Measurements from ENCODE around the gene ARHGAP32. TPM values are rescaled to one million over a fixed set of nuclear protein-coding genes. Genes with fewer than 3 reads are reported as not detected.

ARHGAP32 gene
- total RNA-seq, 2 experiments from 2014 or later: 2.0 to 2.5 TPM

GRCh38 chr11:129042503-129042902 lies 149.6 kb downstream of the ARHGAP32 start:
- H3K4me1 Mint-ChIP-seq (ENCODE audit: low read depth): no peaks in the 10 kb centered on the region
- ATAC-seq (no peak), DNase-seq (no peak)
- H3K27me3 Mint-ChIP-seq (ENCODE audit: low read depth): no peaks in the 10 kb centered on the region
- H3K27ac Mint-ChIP-seq: no peak overlapping the region
- CTCF ChIA-PET: no interaction called here
- H3K36me3 Mint-ChIP-seq (ENCODE audit: low read depth): no peaks in the 10 kb centered on the region
- no peaks in the 10 kb centered on the region for H3K9me3 Mint-ChIP-seq (ENCODE audit: insufficient read depth)
- H3K4me3 Mint-ChIP-seq: no peak overlapping the region
- POLR2A ChIA-PET: no interaction called here

GRCh38 chr11:129041611-129042018 lies 150.5 kb downstream of the ARHGAP32 start:
- DNase-seq: no peak
- Mint-ChIP-seq H3K27me3 (ENCODE audit: low read depth) (no peaks in the 10 kb centered on the region), H3K36me3 (ENCODE audit: low read depth) (no peaks in the 10 kb centered on the region), H3K4me3 (no peak overlapping the region), H3K27ac (no peak overlapping the region), H3K4me1 (ENCODE audit: low read depth) (no peaks in the 10 kb centered on the region), H3K9me3 (ENCODE audit: insufficient read depth) (no peaks in the 10 kb centered on the region)
- ChIA-PET POLR2A (no interaction called here), CTCF (no interaction called here)
- no peak for ATAC-seq

- no peaks in the 10 kb centered on the region for H3K27me3 Mint-ChIP-seq (ENCODE audit: low read depth)
- H3K4me1 Mint-ChIP-seq (ENCODE audit: low read depth): no peaks in the 10 kb centered on the region
- no peaks in the 10 kb centered on the region for H3K9me3 Mint-ChIP-seq (ENCODE audit: insufficient read depth)
- no peak for DNase-seq
- POLR2A ChIA-PET: no interaction called here
- H3K4me3 Mint-ChIP-seq: no peak overlapping the region
- H3K27ac Mint-ChIP-seq: no peak overlapping the region
- no peaks in the 10 kb centered on the region for H3K36me3 Mint-ChIP-seq (ENCODE audit: low read depth)
- ATAC-seq: no peak
- CTCF ChIA-PET: no interaction called here
These were observed 151.2 kb downstream of the ARHGAP32 start for GRCh38 chr11:129040934-129041333.

GRCh38 chr11:129035244-129035643 lies 156.9 kb downstream of the ARHGAP32 start:
- no peak for ATAC-seq

GRCh38 chr11:129034001-129034400 lies 158.1 kb downstream of the ARHGAP32 start:
- H3K27me3 Mint-ChIP-seq (ENCODE audit: low read depth): no peaks in the 10 kb centered on the region
- no peaks in the 10 kb centered on the region for H3K9me3 Mint-ChIP-seq (ENCODE audit: insufficient read depth)
- H3K27ac Mint-ChIP-seq: no peak overlapping the region
- DNase-seq (no peak), ATAC-seq (no peak)
- CTCF ChIA-PET: no interaction called here
- H3K4me3 Mint-ChIP-seq: no peak overlapping the region
- H3K36me3 Mint-ChIP-seq (ENCODE audit: low read depth): no peaks in the 10 kb centered on the region
- H3K4me1 Mint-ChIP-seq (ENCODE audit: low read depth): no peaks in the 10 kb centered on the region
- POLR2A ChIA-PET: no interaction called here

More at GRCh38 chr11:129035244-129035643, 156.9 kb downstream of the ARHGAP32 start:
- Mint-ChIP-seq H3K27me3 (ENCODE audit: low read depth) (no peaks in the 10 kb centered on the region), H3K27ac (no peak overlapping the region), H3K9me3 (ENCODE audit: insufficient read depth) (no peaks in the 10 kb centered on the region), H3K4me1 (ENCODE audit: low read depth) (no peaks in the 10 kb centered on the region), H3K4me3 (no peak overlapping the region), H3K36me3 (ENCODE audit: low read depth) (no peaks in the 10 kb centered on the region)
- ChIA-PET POLR2A (no interaction called here), CTCF (no interaction called here)
- no peak for DNase-seq

- ATAC-seq: peak; percentile 39
- no peak for DNase-seq
These were observed 168.0 kb downstream of the ARHGAP32 start for GRCh38 chr11:129023968-129024676.

GRCh38 chr11:129021295-129021694 lies 170.8 kb downstream of the ARHGAP32 start:
- H3K36me3 Mint-ChIP-seq (ENCODE audit: low read depth): no peaks in the 10 kb centered on the region
- ChIA-PET POLR2A (no interaction called here), CTCF (no interaction called here)
- no peak overlapping the region for H3K27ac Mint-ChIP-seq
- DNase-seq: no peak
- no peak for ATAC-seq
- H3K4me3 Mint-ChIP-seq: no peak overlapping the region
- H3K4me1 Mint-ChIP-seq (ENCODE audit: low read depth): peaks cover 12% of the 10 kb centered on the region
- no peaks in the 10 kb centered on the region for H3K9me3 Mint-ChIP-seq (ENCODE audit: insufficient read depth)
- no peaks in the 10 kb centered on the region for H3K27me3 Mint-ChIP-seq (ENCODE audit: low read depth)

More at GRCh38 chr11:129023968-129024676, 168.0 kb downstream of the ARHGAP32 start:
- Mint-ChIP-seq H3K27me3 (ENCODE audit: low read depth) (no peaks in the 10 kb centered on the region), H3K4me1 (ENCODE audit: low read depth) (peaks cover 12% of the 10 kb centered on the region), H3K36me3 (ENCODE audit: low read depth) (no peaks in the 10 kb centered on the region), H3K4me3 (no peak overlapping the region), H3K27ac (no peak overlapping the region), H3K9me3 (ENCODE audit: insufficient read depth) (no peaks in the 10 kb centered on the region)
- POLR2A ChIA-PET: interaction anchor here (0.7 kb wide), 1 partner anchor 13 kb away, joined by 3 read pairs; no protein-coding TSS in a partner anchor
- CTCF ChIA-PET: interaction anchor here (1.2 to 1.4 kb wide), 3 partner anchors 13 to 68 kb away, joined by 3 read pairs; no protein-coding TSS in a partner anchor

- no peak overlapping the region for H3K27ac Mint-ChIP-seq
- POLR2A ChIA-PET: no interaction called here
- no peak for ATAC-seq
These were observed 173.1 kb downstream of the ARHGAP32 start for GRCh38 chr11:129018991-129019390.

GRCh38 chr11:129018126-129018525 lies 174.0 kb downstream of the ARHGAP32 start:
- POLR2A ChIA-PET: no interaction called here
- no peak overlapping the region for H3K27ac Mint-ChIP-seq
- H3K4me1 Mint-ChIP-seq (ENCODE audit: low read depth): peaks cover 8% of the 10 kb centered on the region
- DNase-seq (no peak), ATAC-seq (no peak)
- no peaks in the 10 kb centered on the region for H3K27me3 Mint-ChIP-seq (ENCODE audit: low read depth)
- H3K4me3 Mint-ChIP-seq: no peak overlapping the region
- H3K36me3 Mint-ChIP-seq (ENCODE audit: low read depth): no peaks in the 10 kb centered on the region
- H3K9me3 Mint-ChIP-seq (ENCODE audit: insufficient read depth): no peaks in the 10 kb centered on the region
- CTCF ChIA-PET: no interaction called here

More at GRCh38 chr11:129018991-129019390, 173.1 kb downstream of the ARHGAP32 start:
- H3K9me3 Mint-ChIP-seq (ENCODE audit: insufficient read depth): no peaks in the 10 kb centered on the region
- no peak for DNase-seq
- no peak overlapping the region for H3K4me3 Mint-ChIP-seq
- no peaks in the 10 kb centered on the region for H3K36me3 Mint-ChIP-seq (ENCODE audit: low read depth)
- peaks cover 11% of the 10 kb centered on the region for H3K4me1 Mint-ChIP-seq (ENCODE audit: low read depth)
- CTCF ChIA-PET: no interaction called here
- H3K27me3 Mint-ChIP-seq (ENCODE audit: low read depth): no peaks in the 10 kb centered on the region

GRCh38 chr11:129013737-129014475 lies 178.2 kb downstream of the ARHGAP32 start:
- Mint-ChIP-seq H3K4me1 (ENCODE audit: low read depth) (no peaks in the 10 kb centered on the region), H3K27ac (no peak overlapping the region), H3K27me3 (ENCODE audit: low read depth) (no peaks in the 10 kb centered on the region), H3K4me3 (no peak overlapping the region), H3K36me3 (ENCODE audit: low read depth) (no peaks in the 10 kb centered on the region), H3K9me3 (ENCODE audit: insufficient read depth) (no peaks in the 10 kb centered on the region)
- ATAC-seq: no peak
- ChIA-PET CTCF (no interaction called here), POLR2A (no interaction called here)
- DNase-seq: no peak

GRCh38 chr11:129012880-129013279 lies 179.2 kb downstream of the ARHGAP32 start:
- no peak for DNase-seq
- no peak overlapping the region for H3K27ac Mint-ChIP-seq
- ChIA-PET POLR2A (no interaction called here), CTCF (no interaction called here)
- no peaks in the 10 kb centered on the region for H3K27me3 Mint-ChIP-seq (ENCODE audit: low read depth)
- H3K4me3 Mint-ChIP-seq: no peak overlapping the region
- no peaks in the 10 kb centered on the region for H3K9me3 Mint-ChIP-seq (ENCODE audit: insufficient read depth)
- ATAC-seq: no peak
- no peaks in the 10 kb centered on the region for H3K4me1 Mint-ChIP-seq (ENCODE audit: low read depth)
- no peaks in the 10 kb centered on the region for H3K36me3 Mint-ChIP-seq (ENCODE audit: low read depth)

GRCh38 chr11:129006161-129006560 lies 186.0 kb downstream of the ARHGAP32 start:
- no peaks in the 10 kb centered on the region for H3K36me3 Mint-ChIP-seq (ENCODE audit: low read depth)
- H3K4me1 Mint-ChIP-seq (ENCODE audit: low read depth): no peaks in the 10 kb centered on the region
- H3K4me3 Mint-ChIP-seq: no peak overlapping the region
- H3K27ac Mint-ChIP-seq: no peak overlapping the region
- no peaks in the 10 kb centered on the region for H3K27me3 Mint-ChIP-seq (ENCODE audit: low read depth)
- ChIA-PET POLR2A (no interaction called here), CTCF (no interaction called here)
- DNase-seq (no peak), ATAC-seq (no peak)
- peaks cover 16% of the 10 kb centered on the region for H3K9me3 Mint-ChIP-seq (ENCODE audit: insufficient read depth)
